ENCODE results near the gene HLA-G. TPM values are rescaled to one million over a fixed set of nuclear protein-coding genes. Genes with fewer than 3 reads are reported as not detected.

Gene HLA-G
- total and polyA plus RNA-seq, 12 donors = 0.14 to 1.6 (median 0.41) TPM; not detected in 6

GRCh38 chr6:29800254-29800653 lies 27.4 kb upstream of the HLA-G start:
- DNase-seq = no peak

GRCh38 chr6:29806387-29806786 lies 21.2 kb upstream of the HLA-G start:
- H3K9me3 ChIP-seq (replicated peaks in 1 of 3) = no peaks in the 10 kb centered on the region
- no peaks in the 10 kb centered on the region for H3K36me3 ChIP-seq (replicated peaks in 1 of 2)
- no peak for DNase-seq
- peaks cover 0 to 11% of the 10 kb centered on the region in 2 donors for H3K4me1 ChIP-seq (replicated peaks in 1 of 2)
- H3K27me3 ChIP-seq = no peaks in the 10 kb centered on the region
- TF ChIP-seq CTCF (IDR thresholded peaks at IDR 0.05) (no peak), POLR2A (IDR thresholded peaks at IDR 0.05) (no peak)
- intact Hi-C loops (cut with DNase I) = no loop called here
- 89 to 92% (median 91%) methylated on average over 3 of the region's 3 CpGs for WGBS, 4 donors
- no peak overlapping the region for H3K27ac ChIP-seq
- H3K4me3 ChIP-seq = no peak overlapping the region

More at GRCh38 chr6:29800254-29800653, 27.4 kb upstream of the HLA-G start:
- no peaks in the 10 kb centered on the region for H3K9me3 ChIP-seq (replicated peaks in 1 of 3)
- intact Hi-C loops (cut with DNase I) = no loop called here
- H3K27me3 ChIP-seq = no peaks in the 10 kb centered on the region
- WGBS, 4 donors = 77 to 89% (median 88%) methylated on average over 11 to 24 of the region's 24 CpGs
- H3K27ac ChIP-seq = no peak overlapping the region
- no peaks in the 10 kb centered on the region for H3K36me3 ChIP-seq (replicated peaks in 1 of 2)
- no peak overlapping the region for H3K4me3 ChIP-seq
- TF ChIP-seq CTCF (IDR thresholded peaks at IDR 0.05) = no peak
- TF ChIP-seq POLR2A (IDR thresholded peaks at IDR 0.05) = no peak
- peaks cover 0 to 9% of the 10 kb centered on the region in 2 donors for H3K4me1 ChIP-seq (replicated peaks in 1 of 2)

- intact Hi-C loops (cut with DNase I) = no loop called here
- no peak for TF ChIP-seq CTCF (IDR thresholded peaks at IDR 0.05)
- no peak for TF ChIP-seq POLR2A (IDR thresholded peaks at IDR 0.05)
- DNase-seq = no peak
- Histone ChIP-seq H3K27me3 (no peaks in the 10 kb centered on the region), H3K9me3 (replicated peaks in 1 of 3) (no peaks in the 10 kb centered on the region), H3K4me1 (replicated peaks in 1 of 2) (peaks cover 0 to 11% of the 10 kb centered on the region in 2 donors), H3K36me3 (replicated peaks in 1 of 2) (no peaks in the 10 kb centered on the region), H3K27ac (no peak overlapping the region), H3K4me3 (no peak overlapping the region)
These were observed 18.4 kb upstream of the HLA-G start for GRCh38 chr6:29809249-29809648.

DNA sequence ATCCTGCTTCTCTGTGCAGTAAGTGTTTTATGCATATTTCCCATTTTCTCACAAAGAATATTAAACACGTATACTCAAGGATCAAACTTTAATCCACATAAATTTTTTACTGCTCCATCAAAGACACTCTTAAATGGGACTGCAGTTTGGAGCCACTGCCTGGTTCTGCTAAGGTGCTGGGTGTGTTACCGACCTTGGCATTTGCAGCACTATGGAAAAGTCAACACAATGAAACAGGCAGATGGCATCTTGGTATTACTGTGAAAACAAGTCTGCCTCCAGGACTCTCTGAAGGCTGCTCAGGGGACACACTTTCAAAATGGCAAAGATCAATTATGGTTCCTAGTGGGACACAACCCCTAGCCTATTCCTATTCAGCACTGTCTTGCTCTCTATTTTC lies 17.3 kb upstream of the HLA-G start:
- H3K27ac ChIP-seq = no peak overlapping the region
- H3K4me1 ChIP-seq (replicated peaks in 1 of 2) = peaks cover 0 to 11% of the 10 kb centered on the region in 2 donors
- peak in 1 of 7 donors; percentile 33 for DNase-seq
- no peak for TF ChIP-seq POLR2A (IDR thresholded peaks at IDR 0.05)
- no peaks in the 10 kb centered on the region for H3K9me3 ChIP-seq (replicated peaks in 1 of 3)
- intact Hi-C loops (cut with DNase I) = no loop called here
- no peaks in the 10 kb centered on the region for H3K36me3 ChIP-seq (replicated peaks in 1 of 2)
- no peak overlapping the region for H3K4me3 ChIP-seq
- 38 to 60% (median 49%) methylated on average over 2 of the region's 2 CpGs for WGBS, 4 donors
- H3K27me3 ChIP-seq = no peaks in the 10 kb centered on the region

DNA sequence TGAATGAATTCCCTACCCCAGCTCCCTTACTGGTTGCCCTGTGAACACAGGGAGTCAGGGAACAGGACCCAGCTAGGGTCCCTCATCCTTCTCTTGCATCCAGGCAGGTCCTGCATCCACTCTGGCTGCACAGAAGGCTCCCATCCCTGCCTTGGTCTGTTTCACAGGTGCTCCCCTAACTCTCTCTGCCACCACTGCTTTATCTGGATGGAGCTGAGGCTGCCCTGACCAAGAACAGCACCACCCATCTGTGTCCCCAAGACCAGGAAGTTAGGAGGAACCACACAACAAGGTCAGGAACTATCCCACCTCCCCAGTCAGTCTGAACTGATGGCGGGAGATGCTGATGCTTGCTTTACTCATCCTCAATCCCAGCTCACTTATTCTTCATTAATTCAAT lies 16.2 kb upstream of the HLA-G start:
- DNase-seq = no peak
- no peak overlapping the region for H3K27ac ChIP-seq
- H3K4me3 ChIP-seq = no peak overlapping the region
- TF ChIP-seq CTCF (IDR thresholded peaks at IDR 0.05) (no peak), POLR2A (IDR thresholded peaks at IDR 0.05) (no peak)
- no peaks in the 10 kb centered on the region for H3K9me3 ChIP-seq (replicated peaks in 1 of 3)
- H3K36me3 ChIP-seq (replicated peaks in 1 of 2) = no peaks in the 10 kb centered on the region
- 75 to 100% (median 91%) methylated on average over 1 of the region's 1 CpG for WGBS, 4 donors
- H3K4me1 ChIP-seq (replicated peaks in 1 of 2) = peaks cover 0 to 11% of the 10 kb centered on the region in 2 donors
- intact Hi-C loops (cut with DNase I) = no loop called here
- H3K27me3 ChIP-seq = no peaks in the 10 kb centered on the region
